ENCODE results near the gene LSP1.
"Not testable (repeated sequence)": the region's sequence is repeated elsewhere in the genome, so short reads cannot be mapped to it uniquely, and the experiment has no call there.

Gene LSP1, protein sequence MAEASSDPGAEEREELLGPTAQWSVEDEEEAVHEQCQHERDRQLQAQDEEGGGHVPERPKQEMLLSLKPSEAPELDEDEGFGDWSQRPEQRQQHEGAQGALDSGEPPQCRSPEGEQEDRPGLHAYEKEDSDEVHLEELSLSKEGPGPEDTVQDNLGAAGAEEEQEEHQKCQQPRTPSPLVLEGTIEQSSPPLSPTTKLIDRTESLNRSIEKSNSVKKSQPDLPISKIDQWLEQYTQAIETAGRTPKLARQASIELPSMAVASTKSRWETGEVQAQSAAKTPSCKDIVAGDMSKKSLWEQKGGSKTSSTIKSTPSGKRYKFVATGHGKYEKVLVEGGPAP

GRCh38 chr11:1852877-1853276 lies at the start of gene LSP1:
Gene LSP1 (plus strand): TSS chr11:1853084. CDS start chr11:1853145, 61 bp downstream.
- DNase-seq, result no peak

DNA sequence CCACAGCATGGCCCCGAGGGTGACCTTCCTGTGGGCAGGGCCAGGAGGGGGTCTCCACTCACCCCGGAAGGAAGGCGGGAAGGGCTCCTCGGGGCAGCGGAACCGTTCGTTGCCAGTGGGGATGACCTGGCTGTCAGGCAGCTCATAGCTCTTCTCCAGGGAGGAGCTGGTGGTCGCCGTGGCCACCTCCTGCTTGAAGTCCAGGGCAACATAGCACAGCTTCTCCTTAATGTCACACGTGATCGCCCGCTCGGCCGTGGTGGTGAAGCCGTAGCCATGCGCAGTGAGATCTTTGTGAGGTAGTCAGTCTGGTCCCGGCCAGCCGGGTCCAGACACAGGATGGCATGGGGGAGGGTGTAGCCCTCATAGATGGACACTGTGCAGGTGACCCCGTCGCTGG lies 49.6 kb upstream of the LSP1 start:
- no peak for DNase-seq

- DNase-seq, result not testable (repeated sequence)
Observed at GRCh38 chr11:1803835-1804519, 48.9 kb upstream of the LSP1 start.

DNA sequence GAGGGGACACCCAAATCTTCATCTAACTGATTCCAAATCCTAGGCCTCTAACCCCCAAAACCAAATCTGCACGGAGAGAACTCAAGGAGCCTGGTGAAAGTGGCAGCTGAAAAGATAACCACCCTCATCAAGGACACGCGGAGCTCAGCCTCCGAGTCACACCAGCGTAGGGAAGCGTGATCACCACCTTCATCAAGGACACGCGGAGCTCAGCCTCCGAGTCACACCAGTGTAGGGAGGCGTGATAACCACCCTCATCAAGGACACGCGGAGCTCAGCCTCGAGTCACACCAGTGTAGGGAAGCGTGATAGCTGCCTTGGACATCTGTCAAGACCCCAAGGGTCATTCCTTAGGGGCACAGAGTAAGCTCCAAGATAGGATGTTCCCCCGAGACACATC lies 47.4 kb upstream of the LSP1 start:
- no peak for DNase-seq

GRCh38 chr11:1807264-1807995 lies 45.5 kb upstream of the LSP1 start:
- no peak for DNase-seq

DNA sequence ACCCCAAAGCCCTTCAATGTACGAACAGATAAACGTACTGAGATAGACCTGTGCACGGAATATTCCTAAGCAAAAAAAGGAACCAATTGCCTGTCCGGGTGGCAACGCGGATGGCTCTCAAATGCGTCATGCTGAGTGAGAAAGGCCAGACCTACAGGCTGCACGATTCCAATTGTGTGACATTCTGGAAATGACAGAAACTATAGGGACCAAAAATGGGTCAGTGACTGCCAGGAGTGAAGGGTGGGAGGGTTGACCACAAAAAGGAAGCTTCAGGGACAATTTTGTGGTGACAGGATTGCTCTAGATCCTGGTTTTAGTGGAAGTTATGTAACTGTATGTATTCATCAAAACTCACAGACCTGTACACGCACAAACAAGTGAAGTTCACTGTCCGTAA lies 42.1 kb upstream of the LSP1 start:
- no peak for DNase-seq

- no peak for DNase-seq
Observed at GRCh38 chr11:1812274-1812673, 40.6 kb upstream of the LSP1 start.

- no peak for DNase-seq
Observed at GRCh38 chr11:1812801-1813200, 40.1 kb upstream of the LSP1 start.

DNA sequence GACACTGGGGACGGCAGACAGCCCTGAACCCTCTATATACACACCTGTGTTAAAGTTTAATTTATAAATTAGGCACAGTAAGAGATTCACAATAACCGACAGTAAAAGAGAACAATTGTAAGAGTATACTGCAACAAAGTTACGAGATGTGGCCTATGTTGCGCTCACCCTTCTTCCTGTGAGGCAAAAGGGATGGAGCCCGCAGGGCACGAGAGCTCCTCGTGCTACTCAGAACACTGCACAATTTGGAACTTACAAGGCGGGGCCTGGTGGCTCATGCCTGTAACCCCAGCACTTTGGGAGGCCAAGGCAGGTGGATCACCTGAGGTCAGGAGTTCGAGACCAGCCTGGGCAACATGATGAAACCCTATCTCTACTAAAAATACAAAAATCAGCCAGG lies 39.5 kb upstream of the LSP1 start:
- DNase-seq, result not testable (repeated sequence)

DNA sequence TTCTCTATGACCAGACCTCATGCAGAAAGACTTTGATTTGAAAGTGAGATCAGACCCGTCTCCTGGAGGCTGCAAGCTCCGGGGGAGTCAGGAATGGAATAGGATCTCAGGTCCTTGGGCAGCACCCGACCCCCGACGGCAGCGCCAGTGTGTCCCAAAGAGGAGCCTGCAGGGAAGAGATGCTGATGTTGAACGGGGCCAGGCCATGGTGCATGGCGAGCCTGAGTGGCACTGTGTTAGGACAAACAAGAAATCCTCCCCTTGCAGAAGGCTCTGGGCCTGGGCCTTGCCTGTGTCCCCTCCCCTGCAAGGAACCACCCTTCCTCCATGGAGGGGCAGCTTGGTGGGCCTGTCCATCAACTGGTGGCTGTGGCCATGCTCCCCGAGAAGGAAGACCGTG lies 38.2 kb upstream of the LSP1 start:
- DNase-seq, result no peak

DNA sequence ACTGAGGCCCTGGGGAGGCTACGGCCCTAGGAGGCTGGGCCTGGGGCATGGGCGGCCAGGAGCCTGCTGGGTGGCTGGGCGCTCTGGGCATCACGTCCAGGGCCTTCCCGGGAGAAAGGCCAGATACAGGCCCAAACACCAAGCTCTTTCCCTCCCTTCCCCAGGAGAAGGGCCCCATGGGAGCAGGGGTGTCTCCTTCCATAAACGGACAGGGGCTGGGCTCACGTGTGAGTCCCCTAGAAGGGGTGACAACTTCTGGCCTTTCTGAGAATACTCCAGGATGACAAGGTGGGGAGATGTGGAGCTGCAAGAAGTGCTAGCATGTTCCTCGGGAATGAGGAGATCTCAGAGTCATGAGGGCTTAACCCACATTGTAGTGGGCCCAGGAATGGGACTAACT lies 37.6 kb upstream of the LSP1 start:
- no peak for DNase-seq

DNA sequence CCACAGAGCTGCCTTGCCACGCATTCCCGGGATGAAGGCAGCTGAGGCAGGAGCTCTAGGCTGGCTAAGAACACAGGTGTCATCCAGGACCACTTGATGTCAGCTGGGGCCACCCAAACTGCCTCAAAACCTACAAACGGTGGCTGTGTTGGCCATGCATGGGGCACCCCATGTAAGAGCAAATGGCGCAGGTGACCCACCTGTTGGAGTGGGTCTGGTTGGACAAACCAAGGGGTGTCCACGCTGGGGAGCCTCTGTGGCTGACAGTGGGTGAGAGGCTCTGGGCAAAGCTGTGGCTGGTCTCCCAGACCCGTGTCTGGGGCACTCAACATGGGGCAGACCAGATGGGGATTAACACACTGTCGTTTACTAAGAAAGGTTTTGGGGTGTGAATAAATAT lies 37.1 kb upstream of the LSP1 start:
- no peak for DNase-seq

GRCh38 chr11:1817000-1817399 lies 35.9 kb upstream of the LSP1 start:
- no peak for DNase-seq

- no peak for DNase-seq
Observed at GRCh38 chr11:1817511-1817910, 35.4 kb upstream of the LSP1 start.

- no peak for DNase-seq
Observed at GRCh38 chr11:1819074-1819473, 33.8 kb upstream of the LSP1 start.

DNA sequence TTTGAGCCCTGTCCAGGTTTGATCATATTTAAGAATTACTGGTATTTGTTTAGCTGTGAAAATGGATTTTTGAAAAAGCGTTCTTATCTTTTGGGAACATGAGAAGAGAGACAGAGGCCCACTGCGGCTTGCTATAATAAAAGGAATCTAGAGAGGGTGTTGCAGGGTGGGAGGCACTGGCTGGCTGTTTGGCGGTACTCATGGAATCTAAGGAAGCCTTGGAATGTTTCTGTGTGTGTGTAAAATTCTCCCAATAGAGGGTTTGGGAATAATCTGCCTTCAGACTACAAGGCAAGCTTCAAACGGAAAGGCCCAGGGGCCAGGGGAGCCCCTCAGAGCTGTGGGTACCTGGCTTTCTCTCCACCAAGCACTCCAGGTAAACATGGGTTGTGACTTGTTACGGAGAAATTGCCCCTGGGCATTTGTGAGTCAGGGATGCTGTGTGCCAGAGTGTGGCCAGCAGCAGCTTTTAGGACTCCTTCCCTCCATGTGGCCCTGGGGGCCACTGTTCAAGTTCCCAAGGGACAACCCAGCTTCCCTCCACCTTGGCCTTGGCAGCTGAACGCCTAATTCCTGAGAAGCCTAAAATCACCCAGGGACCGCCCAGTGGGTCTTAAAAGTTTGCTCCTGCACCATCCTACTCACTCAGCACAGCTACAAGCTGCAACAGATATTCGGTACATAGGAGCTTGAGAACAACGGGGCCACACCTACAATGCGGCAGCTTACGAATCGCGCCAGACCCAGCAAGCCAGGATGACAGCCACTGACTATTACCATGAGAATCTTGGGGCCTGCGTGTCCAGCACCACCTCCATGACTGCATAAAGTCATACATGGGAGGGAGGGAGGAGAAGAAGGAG lies 32.2 kb upstream of the LSP1 start:
- no peak for DNase-seq

GRCh38 chr11:1821562-1821961 lies 31.3 kb upstream of the LSP1 start:
- no peak for DNase-seq

GRCh38 chr11:1822648-1823375 lies 30.1 kb upstream of the LSP1 start:
- no peak for DNase-seq

DNA sequence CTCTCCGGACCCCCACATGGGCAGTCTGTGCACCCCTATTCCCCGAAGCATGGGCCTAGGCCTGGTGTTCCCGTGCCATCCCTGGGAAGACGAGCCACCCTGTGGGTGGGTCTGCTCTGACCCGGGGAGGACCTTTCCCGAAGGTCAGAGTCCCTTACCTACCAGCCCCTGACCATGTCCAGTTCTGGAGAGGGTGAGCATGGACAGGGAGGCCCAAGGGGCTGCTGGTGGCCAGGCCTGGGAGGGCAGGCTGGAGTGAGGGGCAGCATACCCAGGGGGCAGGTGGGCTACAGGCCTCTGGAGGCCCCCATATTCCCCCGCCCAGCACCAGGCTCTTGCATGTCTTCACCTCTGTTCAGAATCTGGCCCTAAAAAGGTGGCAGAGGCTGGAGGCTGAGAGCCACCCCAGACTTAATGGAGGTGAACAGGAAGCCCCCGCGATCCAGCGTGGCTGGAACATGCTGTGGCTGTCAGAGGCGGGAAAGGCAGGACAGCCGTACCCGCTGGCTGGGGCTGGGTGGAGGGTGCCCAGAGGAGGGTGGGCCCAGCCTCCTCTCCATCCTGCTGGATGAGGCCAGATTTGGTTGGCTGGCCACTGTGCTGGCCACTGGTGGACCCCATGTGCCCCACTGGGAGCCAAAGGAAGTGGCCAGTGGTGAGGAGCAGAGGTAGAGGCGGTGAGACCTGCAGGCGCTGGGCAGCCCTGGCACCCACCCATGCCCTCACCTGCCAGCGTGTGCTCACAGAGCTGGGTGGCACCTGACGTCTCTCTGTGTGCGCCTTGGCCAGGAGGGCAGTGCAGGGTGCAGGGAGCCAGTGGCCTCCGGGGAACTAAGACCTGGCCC lies 29.3 kb upstream of the LSP1 start:
- DNase-seq, result no peak

DNA sequence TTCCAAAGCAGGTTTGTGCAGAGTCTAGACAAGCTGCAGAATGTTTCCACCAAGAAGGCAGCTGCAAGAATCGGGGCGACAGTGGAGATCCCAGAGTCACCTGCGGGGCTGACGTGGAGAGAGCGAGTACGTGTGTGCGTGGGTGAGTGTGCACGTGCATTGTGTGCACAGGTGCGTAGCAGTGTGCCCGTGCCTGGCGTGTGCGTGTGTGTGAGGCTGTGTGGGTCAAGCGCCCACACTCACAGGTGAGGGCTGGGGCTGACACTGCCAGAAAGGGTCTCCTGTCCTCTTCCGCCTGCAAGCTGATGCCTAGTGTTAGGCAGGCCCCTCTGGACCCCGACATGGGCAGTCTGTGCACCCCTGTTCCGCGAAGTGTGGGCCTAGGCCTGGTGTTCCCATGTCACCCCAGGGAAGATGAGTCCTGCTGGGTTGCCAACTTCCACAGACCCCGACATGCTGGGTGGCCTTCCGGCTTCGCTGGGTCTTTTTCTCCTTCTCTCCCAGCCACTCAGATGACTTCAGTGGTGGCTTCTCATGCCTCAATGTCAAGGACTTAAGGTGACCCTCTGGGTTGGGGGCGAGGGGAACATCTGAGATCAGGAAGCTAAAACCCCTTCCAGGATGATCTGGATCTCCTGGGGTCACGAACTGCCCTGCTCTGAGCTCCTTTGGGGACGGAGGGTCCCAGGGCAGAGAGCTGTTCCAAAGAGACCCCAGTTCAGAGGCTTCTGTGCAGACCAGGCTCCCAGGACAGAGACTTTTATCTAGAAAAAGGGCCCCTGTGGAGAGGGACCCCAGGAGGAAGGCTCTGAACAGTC lies 28.5 kb upstream of the LSP1 start:
- no peak for DNase-seq

Measured in NCI-H1930 (cell line).